H1 (cell line): ENCODE measurements around the gene CREBBP. TPM values are rescaled to one million over a fixed set of nuclear protein-coding genes. Genes with fewer than 3 reads are reported as not detected.

Experiments
- BCL11A ChIP-seq, 2 experiments: IDR thresholded peaks; one replicate each; pipeline ENCODE4 v1.6.1; 2011; ENCODE audit warnings: low read depth in 2 of 2, low read length in 2 of 2, mild to moderate bottlenecking in 2 of 2
- POU5F1 ChIP-seq: IDR thresholded peaks from 2 replicates; pipeline ENCODE4 v1.6.1; 2011; ENCODE audit warnings: low read depth, mild to moderate bottlenecking, low read length, moderate library complexity
- RAD21 ChIP-seq, 2 experiments: IDR thresholded peaks in 1 of 2; conservative IDR thresholded peaks in 1 of 2; 2 replicates each; pipeline ENCODE4 v1.6.1; 2011; ENCODE audit warnings: low read depth in 2 of 2, low read length in 2 of 2, improper control_type of control experiment in 1 of 2, inconsistent platforms in 1 of 2, mild to moderate bottlenecking in 1 of 2, moderate library complexity in 1 of 2
- RFX5 ChIP-seq: IDR thresholded peaks from 2 replicates; pipeline ENCODE4 v1.6.1; 2011; ENCODE audit warnings: low read depth, low read length, improper control_type of control experiment, borderline replicate concordance
- TAF1 ChIP-seq: IDR thresholded peaks from 2 replicates; pipeline ENCODE4 v1.6.1; 2011; ENCODE audit warnings: mild to moderate bottlenecking, low read depth, low read length
- polyA plus RNA-seq, 7 experiments: library from polyadenylated mRNA; depleted of rRNA in 3 of 7; stranded (reverse) in 5 of 7; unstranded in 2 of 7; fragments of >200 nt in 5 of 7; fragments of 200-250 nt in 2 of 7; gene quantifications; 1 replicate in 5 of 7; 2 replicates in 1 of 7; 4 replicates in 1 of 7; pipeline versions ENCODE4 v1.2.1 to v1.2.3, GENCODE V29; 2011 to 2013; ENCODE audit warnings: missing spikeins in 2 of 7, mixed read lengths in 2 of 7
- total RNA-seq: library from RNA; stranded (reverse); fragmentation: NEBNext Ultra II Directional; extraction: Animal tissue kit (Norgen Biotek cat#: 25700); gene quantifications from 2 replicates; pipeline ENCODE4 v1.2.1, GENCODE V29; 2021
- TF ChIP-seq, protein P1 (sequence below): fragments of 300-600 bp; sonication (generic); IDR thresholded peaks from 2 replicates; pipeline ENCODE4 v1.7.1; 2012; ENCODE audit warnings: low read length, moderate library complexity, mild to moderate bottlenecking, inconsistent platforms; ENCODE audit not compliant: insufficient replicate concordance

The CREBBP gene
- total and polyA plus RNA-seq, 2 of the 8 experiments (the other 6 are each of a cell fraction or from before 2014, with no cell fraction given): 10.0 to 60.1 TPM

DNA sequence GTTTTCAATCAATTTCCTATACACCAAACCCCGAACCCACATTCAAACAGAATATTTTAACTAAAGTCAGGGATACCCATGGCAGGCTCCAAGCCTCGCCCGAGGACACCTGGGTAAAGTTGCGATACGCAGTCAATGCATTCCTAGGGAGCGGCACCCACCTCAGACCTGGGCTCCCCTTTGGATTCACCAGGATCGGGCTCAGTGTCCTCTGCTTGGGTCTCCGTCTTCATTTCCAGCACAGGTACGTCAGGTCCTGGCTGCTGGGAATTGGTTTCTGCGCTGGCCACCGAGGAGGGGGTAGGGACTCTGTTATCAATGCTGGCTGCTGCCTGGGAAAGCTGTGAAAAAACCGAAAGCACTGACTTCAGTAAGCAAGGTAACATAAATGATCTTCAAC lies 111.5 kb downstream of the CREBBP start (continued):
- no peak for TF ChIP-seq BCL11A (IDR thresholded peaks at IDR 0.05; ENCODE audit: low read depth in 2 of 2, low read length in 2 of 2)
- no peak for TF ChIP-seq POU5F1
- TF ChIP-seq, protein P1, sequence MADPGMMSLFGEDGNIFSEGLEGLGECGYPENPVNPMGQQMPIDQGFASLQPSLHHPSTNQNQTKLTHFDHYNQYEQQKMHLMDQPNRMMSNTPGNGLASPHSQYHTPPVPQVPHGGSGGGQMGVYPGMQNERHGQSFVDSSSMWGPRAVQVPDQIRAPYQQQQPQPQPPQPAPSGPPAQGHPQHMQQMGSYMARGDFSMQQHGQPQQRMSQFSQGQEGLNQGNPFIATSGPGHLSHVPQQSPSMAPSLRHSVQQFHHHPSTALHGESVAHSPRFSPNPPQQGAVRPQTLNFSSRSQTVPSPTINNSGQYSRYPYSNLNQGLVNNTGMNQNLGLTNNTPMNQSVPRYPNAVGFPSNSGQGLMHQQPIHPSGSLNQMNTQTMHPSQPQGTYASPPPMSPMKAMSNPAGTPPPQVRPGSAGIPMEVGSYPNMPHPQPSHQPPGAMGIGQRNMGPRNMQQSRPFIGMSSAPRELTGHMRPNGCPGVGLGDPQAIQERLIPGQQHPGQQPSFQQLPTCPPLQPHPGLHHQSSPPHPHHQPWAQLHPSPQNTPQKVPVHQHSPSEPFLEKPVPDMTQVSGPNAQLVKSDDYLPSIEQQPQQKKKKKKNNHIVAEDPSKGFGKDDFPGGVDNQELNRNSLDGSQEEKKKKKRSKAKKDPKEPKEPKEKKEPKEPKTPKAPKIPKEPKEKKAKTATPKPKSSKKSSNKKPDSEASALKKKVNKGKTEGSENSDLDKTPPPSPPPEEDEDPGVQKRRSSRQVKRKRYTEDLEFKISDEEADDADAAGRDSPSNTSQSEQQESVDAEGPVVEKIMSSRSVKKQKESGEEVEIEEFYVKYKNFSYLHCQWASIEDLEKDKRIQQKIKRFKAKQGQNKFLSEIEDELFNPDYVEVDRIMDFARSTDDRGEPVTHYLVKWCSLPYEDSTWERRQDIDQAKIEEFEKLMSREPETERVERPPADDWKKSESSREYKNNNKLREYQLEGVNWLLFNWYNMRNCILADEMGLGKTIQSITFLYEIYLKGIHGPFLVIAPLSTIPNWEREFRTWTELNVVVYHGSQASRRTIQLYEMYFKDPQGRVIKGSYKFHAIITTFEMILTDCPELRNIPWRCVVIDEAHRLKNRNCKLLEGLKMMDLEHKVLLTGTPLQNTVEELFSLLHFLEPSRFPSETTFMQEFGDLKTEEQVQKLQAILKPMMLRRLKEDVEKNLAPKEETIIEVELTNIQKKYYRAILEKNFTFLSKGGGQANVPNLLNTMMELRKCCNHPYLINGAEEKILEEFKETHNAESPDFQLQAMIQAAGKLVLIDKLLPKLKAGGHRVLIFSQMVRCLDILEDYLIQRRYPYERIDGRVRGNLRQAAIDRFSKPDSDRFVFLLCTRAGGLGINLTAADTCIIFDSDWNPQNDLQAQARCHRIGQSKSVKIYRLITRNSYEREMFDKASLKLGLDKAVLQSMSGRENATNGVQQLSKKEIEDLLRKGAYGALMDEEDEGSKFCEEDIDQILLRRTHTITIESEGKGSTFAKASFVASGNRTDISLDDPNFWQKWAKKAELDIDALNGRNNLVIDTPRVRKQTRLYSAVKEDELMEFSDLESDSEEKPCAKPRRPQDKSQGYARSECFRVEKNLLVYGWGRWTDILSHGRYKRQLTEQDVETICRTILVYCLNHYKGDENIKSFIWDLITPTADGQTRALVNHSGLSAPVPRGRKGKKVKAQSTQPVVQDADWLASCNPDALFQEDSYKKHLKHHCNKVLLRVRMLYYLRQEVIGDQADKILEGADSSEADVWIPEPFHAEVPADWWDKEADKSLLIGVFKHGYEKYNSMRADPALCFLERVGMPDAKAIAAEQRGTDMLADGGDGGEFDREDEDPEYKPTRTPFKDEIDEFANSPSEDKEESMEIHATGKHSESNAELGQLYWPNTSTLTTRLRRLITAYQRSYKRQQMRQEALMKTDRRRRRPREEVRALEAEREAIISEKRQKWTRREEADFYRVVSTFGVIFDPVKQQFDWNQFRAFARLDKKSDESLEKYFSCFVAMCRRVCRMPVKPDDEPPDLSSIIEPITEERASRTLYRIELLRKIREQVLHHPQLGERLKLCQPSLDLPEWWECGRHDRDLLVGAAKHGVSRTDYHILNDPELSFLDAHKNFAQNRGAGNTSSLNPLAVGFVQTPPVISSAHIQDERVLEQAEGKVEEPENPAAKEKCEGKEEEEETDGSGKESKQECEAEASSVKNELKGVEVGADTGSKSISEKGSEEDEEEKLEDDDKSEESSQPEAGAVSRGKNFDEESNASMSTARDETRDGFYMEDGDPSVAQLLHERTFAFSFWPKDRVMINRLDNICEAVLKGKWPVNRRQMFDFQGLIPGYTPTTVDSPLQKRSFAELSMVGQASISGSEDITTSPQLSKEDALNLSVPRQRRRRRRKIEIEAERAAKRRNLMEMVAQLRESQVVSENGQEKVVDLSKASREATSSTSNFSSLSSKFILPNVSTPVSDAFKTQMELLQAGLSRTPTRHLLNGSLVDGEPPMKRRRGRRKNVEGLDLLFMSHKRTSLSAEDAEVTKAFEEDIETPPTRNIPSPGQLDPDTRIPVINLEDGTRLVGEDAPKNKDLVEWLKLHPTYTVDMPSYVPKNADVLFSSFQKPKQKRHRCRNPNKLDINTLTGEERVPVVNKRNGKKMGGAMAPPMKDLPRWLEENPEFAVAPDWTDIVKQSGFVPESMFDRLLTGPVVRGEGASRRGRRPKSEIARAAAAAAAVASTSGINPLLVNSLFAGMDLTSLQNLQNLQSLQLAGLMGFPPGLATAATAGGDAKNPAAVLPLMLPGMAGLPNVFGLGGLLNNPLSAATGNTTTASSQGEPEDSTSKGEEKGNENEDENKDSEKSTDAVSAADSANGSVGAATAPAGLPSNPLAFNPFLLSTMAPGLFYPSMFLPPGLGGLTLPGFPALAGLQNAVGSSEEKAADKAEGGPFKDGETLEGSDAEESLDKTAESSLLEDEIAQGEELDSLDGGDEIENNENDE: no peak
- TF ChIP-seq RFX5: no peak
- no peak for TF ChIP-seq RAD21 (IDR thresholded peaks at IDR 0.05 in 1 of 2, conservative IDR thresholded peaks at IDR 0.05 in 1 of 2; ENCODE audit: low read depth in 2 of 2, low read length in 2 of 2)
- no peak for TF ChIP-seq TAF1
